HepG2 (cell line): Measurements from ENCODE around the gene NPB. TPM values are rescaled to one million over a fixed set of nuclear protein-coding genes. Genes with fewer than 3 reads are reported as not detected.

Experiments used
- AFF4 ChIP-seq: sonication (generic); formaldehyde crosslinking; IDR thresholded peaks from 2 replicates; pipeline ENCODE4 v1.4.0; 2020; ENCODE audit warnings: missing genetic modification reagents
- ATF5 ChIP-seq: sonication (generic); formaldehyde crosslinking; IDR thresholded peaks from 2 replicates; pipeline ENCODE4 v1.4.0; 2020; ENCODE audit warnings: mild to moderate bottlenecking, low read depth, missing genetic modification reagents
- EEA1 ChIP-seq: sonication (generic); formaldehyde crosslinking; IDR thresholded peaks from 2 replicates; pipeline ENCODE4 v1.5.1; 2020; ENCODE audit warnings: mild to moderate bottlenecking, missing genetic modification reagents, borderline replicate concordance
- ELF3 ChIP-seq: IDR thresholded peaks from 2 replicates; pipeline ENCODE4 v1.6.1; 2016; ENCODE audit warnings: missing genetic modification reagents, missing compliant biosample characterization
- KDM3A ChIP-seq: IDR thresholded peaks from 2 replicates; pipeline ENCODE4 v1.6.1; 2018; ENCODE audit warnings: low read depth, missing compliant biosample characterization
- RERE ChIP-seq: IDR thresholded peaks from 2 replicates; pipeline ENCODE4 v1.6.1; 2016; ENCODE audit warnings: low read depth, missing genetic modification reagents, missing compliant biosample characterization
- STAT5B ChIP-seq: sonication (generic); formaldehyde crosslinking; IDR thresholded peaks from 2 replicates; pipeline ENCODE4 v1.4.0; 2020; ENCODE audit warnings: missing genetic modification reagents
- ZNF12 ChIP-seq: sonication (generic); formaldehyde crosslinking; IDR thresholded peaks from 2 replicates; pipeline ENCODE4 v1.5.0; 2020; ENCODE audit warnings: missing genetic modification reagents
- polyA plus RNA-seq, 8 experiments: library from polyadenylated mRNA; depleted of rRNA in 3 of 8; stranded (reverse) in 7 of 8; unstranded in 1 of 8; fragments of >200 nt; fragmentation: Illumina TruSeq in 4 of 8; extraction: Trizol in 4 of 8; gene quantifications; 2 replicates each; pipeline versions ENCODE4 v1.2.1 to v1.2.3, GENCODE V29; 2011 to 2016; ENCODE audit warnings: low read depth in 4 of 8, missing spikeins in 1 of 8, mixed read lengths in 1 of 8; ENCODE audit not compliant: insufficient read depth in 1 of 8
- total RNA-seq, 5 experiments: library from RNA; depleted of rRNA; stranded (reverse); fragments of >200 nt; fragmentation: Illumina TruSeq; extraction: Trizol; gene quantifications; 2 replicates each; pipeline ENCODE4 v1.2.3, GENCODE V29; 2016; ENCODE audit warnings: low read depth in 1 of 5
- TF ChIP-seq, protein P1 (sequence below): sonication (generic); formaldehyde crosslinking; IDR thresholded peaks from 2 replicates; pipeline ENCODE4 v1.5.0; 2020; ENCODE audit warnings: mild to moderate bottlenecking, missing genetic modification reagents, borderline replicate concordance
- TF ChIP-seq, protein P2 (sequence below): sonication (generic); formaldehyde crosslinking; IDR thresholded peaks from 2 replicates; pipeline ENCODE4 v1.4.0; 2020; ENCODE audit warnings: mild to moderate bottlenecking, missing genetic modification reagents, borderline replicate concordance
- TF ChIP-seq, protein P3 (sequence below): IDR thresholded peaks from 2 replicates; pipeline ENCODE4 v1.6.1; 2012; ENCODE audit warnings: low read depth, low read length, improper control_type of control experiment

NPB gene
- total and polyA plus RNA-seq, 2 of the 13 experiments (the other 11 are each of a cell fraction or from before 2014, with no cell fraction given) = 0.11 to 0.93 TPM

GRCh38 chr17:81860756-81861568 is 41.1 kb upstream of the NPB start (continued):
- no peak; the same call in 1 of the 2 replicates for TF ChIP-seq ATF5
- TF ChIP-seq EEA1 (CRISPR knock-in tag) = peak; percentile 83; the same call in 1 of the 2 replicates
- peak; percentile 24; the same call in 1 of the 2 replicates for TF ChIP-seq RERE
- TF ChIP-seq, protein P1, sequence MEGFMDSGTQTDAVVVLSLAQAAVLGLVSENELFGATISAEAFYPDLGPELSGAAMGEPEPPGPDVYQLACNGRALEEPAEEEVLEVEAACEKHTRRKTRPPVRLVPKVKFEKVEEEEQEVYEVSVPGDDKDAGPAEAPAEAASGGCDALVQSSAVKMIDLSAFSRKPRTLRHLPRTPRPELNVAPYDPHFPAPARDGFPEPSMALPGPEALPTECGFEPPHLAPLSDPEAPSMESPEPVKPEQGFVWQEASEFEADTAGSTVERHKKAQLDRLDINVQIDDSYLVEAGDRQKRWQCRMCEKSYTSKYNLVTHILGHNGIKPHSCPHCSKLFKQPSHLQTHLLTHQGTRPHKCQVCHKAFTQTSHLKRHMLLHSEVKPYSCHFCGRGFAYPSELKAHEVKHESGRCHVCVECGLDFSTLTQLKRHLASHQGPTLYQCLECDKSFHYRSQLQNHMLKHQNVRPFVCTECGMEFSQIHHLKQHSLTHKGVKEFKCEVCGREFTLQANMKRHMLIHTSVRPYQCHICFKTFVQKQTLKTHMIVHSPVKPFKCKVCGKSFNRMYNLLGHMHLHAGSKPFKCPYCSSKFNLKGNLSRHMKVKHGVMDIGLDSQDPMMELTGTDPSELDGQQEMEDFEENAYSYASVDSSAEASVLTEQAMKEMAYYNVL (CRISPR knock-in tag) = peak; percentile 95; the same call in 1 of the 2 replicates
- peak; percentile 84 for TF ChIP-seq AFF4 (CRISPR knock-in tag)
- TF ChIP-seq ZNF12 = no peak
- TF ChIP-seq KDM3A (CRISPR knock-in tag) = peak; percentile 98
- TF ChIP-seq, protein P2, sequence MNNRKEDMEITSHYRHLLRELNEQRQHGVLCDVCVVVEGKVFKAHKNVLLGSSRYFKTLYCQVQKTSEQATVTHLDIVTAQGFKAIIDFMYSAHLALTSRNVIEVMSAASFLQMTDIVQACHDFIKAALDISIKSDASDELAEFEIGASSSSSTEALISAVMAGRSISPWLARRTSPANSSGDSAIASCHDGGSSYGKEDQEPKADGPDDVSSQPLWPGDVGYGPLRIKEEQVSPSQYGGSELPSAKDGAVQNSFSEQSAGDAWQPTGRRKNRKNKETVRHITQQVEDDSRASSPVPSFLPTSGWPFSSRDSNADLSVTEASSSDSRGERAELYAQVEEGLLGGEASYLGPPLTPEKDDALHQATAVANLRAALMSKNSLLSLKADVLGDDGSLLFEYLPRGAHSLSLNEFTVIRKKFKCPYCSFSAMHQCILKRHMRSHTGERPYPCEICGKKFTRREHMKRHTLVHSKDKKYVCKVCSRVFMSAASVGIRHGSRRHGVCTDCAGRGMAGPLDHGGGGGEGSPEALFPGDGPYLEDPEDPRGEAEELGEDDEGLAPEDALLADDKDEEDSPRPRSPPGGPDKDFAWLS (CRISPR knock-in tag) = no peak
- peak; percentile 76; the same call in 1 of the 2 replicates for TF ChIP-seq ELF3 (CRISPR knock-in tag)
- peak; percentile 87; the same call in 1 of the 2 replicates for TF ChIP-seq STAT5B (CRISPR knock-in tag)
- TF ChIP-seq, protein P3, sequence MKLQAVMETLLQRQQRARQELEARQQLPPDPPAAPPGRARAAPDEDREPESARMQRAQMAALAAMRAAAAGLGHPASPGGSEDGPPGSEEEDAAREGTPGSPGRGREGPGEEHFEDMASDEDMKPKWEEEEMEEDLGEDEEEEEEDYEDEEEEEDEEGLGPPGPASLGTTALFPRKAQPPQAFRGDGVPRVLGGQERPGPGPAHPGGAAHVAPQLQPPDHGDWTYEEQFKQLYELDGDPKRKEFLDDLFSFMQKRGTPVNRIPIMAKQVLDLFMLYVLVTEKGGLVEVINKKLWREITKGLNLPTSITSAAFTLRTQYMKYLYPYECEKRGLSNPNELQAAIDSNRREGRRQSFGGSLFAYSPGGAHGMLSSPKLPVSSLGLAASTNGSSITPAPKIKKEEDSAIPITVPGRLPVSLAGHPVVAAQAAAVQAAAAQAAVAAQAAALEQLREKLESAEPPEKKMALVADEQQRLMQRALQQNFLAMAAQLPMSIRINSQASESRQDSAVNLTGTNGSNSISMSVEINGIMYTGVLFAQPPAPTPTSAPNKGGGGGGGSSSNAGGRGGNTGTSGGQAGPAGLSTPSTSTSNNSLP = no peak
